Stimulated activated naive CD4-positive, alpha-beta T cell treated with Interleukin-2 at 50 U/mL for 16 hours (primary cell): Measurements from ENCODE around the gene ERAP2.
"Not testable (repeated sequence)": the region's sequence is repeated elsewhere in the genome, so short reads cannot be mapped to it uniquely, and the experiment has no call there.

Experiments used
- DNase-seq: peaks from one replicate; lab custom pipeline; 2025; lab: John Stamatoyannopoulos, UW

The ERAP2 gene

DNA sequence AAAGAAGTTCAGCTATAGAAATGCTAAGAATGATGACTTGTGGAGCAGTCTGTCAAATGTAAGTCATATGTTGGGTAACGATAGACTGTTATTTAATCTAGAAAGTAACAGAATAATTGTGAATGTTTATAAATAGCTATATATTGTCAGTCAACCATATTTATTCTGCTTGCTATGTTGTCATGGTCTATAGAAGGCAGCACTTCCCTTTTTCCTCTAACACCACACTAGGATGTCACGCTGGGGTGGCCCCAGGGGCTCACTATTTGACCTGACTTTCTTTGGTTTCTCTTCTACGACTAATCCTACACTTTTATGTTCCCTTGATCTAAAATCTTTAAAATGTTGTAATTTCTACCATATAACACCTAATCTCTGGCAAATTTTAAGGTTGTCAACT, 20.5 kb downstream of the ERAP2 start:
- no peak for DNase-seq

DNA sequence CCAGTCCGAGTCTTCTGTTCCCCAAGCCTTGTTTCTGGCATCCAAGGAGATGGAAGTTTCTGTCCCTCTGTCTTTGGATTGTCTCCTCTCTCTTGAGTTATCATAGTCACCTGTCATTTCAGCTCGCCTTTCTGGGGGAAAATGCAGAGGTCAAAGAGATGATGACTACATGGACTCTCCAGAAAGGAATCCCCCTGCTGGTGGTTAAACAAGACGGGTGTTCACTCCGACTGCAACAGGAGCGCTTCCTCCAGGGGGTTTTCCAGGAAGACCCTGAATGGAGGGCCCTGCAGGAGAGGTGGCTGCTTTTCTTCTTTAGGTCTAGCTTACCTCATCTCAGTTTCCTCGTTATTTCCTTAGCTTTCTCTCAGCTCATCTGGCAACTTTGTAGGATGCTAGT, 25.1 kb downstream of the ERAP2 start:
- DNase-seq = no peak

DNA sequence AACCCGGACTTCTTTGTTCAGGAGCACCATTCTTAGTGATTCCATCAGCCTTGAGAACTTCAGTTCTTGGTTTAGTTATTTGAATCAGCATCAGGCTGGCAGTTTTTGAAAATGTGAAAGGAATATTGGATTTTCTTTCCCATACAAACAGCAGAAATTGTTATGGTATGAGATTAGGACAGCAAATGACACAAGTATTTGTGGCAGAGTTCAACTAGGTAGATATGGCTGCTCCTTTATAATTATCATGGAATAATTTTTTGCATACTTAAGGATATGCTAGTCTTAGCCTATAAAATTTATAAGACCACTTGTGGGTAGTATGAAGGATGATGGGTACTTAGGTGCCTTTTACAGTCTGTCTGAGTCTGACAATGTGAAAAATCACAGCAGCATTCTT, 25.5 kb downstream of the ERAP2 start:
- DNase-seq = no peak

DNA sequence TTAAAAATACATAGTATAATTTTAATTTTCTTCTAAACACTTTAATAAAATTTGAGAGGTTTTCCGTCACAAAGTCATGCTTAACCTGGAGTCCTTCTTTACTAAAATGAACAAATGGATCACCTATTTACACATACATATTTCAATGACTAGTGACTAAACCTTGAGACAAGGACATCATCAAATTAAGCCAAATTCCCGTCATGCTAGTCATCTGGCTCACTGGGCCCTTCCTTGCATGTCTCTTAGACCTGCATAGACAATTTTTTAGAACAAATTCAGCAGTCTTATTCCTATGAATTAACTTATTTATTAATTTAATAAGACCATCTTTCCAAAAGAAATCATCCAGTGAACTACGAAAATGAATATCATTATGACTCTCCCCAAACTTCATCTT, 26.6 kb downstream of the ERAP2 start:
- no peak for DNase-seq

DNA sequence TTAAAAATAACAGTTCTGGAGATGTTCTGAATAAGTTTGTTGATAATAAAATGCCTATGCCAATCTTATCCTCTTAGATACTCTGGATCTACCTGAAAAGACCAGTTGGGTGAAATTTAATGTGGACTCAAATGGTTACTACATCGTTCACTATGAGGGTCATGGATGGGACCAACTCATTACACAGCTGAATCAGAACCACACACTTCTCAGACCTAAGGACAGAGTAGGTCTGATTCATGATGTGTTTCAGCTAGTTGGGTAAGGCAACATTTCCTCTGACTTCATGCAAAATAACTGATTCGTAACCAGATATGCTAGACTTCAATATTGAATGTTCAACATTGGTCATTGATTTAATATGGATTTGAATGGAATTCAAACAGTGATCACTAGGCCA, 27.0 kb downstream of the ERAP2 start:
- DNase-seq = no peak

DNA sequence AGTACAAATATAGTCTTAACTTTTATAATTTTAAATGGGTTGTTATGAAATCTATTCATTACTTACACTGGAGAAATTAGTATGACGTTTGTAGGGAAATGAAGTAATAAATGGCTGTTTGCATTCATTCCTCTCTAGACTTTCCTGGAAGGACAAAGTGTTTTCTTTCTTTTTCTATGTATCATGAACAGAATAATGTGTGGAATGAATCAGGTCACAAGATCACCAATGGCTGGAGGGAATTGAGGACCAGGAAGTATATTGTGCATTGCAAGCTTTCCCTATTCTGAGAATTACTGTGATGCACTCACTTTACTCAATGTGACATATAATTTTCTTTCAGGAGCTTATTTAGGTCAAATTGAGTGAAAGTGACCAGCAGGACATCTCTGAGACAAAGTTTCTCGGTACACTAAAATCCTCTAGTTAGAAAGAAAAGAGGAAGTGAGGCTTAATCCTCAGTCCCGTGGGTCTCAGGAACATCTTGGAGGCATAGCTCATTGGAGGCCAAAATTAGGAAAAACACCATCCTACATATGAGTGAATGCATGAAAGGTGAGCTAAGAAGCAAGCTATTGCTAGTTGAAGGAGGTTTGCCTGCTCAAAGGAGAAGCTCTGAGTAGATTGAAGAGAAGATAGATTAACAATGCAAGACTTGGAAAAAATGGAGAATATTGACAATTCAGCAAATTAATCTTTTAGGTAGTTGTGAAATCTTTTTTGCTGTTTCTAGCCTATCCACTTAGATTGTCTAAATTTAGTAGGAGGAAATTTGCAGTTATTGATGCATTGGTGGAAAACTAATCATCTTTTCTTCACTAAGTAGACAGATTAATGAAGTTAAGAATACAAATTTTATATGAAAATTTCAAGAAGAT, 28.0 kb downstream of the ERAP2 start:
- DNase-seq = no peak

DNA sequence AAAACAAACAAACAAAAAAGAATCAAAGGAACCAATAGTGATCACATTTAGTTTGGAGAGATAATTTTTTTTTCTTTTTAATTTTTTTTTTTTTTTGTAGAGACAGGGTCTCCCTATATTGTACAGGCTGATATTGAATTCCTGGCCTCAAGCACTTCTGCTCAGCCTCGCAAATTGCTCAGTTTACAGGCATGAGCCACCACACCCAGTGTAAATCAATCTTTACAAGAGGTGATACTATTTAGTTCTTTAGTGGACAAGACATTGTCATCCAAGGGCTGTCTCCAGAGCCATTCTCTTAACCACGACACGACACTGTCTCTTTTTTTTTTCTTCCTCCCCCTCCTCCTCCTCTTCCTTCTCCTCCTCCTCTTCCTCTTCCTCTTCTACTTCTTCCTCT, 29.6 kb downstream of the ERAP2 start:
- DNase-seq = no peak

DNA sequence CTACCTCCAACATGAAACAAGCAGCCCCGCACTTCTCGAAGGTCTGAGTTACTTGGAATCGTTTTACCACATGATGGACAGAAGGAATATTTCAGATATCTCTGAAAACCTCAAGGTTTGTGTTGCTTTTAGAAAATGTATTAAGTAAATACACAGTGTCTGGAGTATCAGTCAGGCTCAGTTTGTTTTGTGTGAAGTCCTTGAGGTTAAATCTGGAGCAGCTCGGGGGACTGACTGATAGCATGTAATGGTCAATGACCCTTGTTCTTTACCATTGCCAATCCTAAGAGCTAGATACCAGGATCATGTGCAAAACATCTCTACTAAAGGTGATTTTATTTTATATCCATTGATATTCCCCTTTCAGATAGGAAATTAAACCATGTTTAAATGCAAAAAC, 32.7 kb downstream of the ERAP2 start:
- no peak for DNase-seq

DNA sequence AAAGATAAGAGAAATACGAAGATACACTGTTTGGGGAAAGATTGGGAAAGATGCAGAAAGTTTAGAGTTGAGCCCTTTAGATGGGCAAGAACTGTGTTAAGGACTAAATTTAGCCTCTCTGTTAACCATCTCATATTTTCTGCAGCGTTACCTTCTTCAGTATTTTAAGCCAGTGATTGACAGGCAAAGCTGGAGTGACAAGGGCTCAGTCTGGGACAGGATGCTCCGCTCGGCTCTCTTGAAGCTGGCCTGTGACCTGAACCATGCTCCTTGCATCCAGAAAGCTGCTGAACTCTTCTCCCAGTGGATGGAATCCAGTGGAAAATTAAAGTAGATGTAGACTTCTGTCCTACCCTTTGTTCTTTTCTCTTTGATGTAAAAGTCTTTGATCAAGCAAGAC, 33.1 kb downstream of the ERAP2 start:
- DNase-seq = no peak

DNA sequence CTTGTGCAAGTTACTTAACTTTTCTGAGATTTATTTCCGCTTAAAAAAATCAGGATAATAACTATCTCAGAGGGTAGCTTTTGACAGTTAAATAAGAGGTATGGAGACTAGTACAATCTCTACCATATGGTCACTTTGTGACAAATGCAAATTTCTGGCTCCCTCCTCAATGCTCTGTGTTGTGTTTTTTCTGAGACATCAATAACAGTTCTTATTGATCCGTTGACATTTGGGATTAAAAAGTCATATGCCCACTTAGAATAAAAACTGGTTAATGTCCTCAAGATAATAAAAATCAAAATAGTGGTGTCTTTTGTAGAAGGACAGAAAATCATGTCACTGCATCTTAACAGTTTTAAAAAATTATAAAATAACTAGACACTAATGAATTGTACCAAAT, 34.8 kb downstream of the ERAP2 start:
- no peak for DNase-seq

DNA sequence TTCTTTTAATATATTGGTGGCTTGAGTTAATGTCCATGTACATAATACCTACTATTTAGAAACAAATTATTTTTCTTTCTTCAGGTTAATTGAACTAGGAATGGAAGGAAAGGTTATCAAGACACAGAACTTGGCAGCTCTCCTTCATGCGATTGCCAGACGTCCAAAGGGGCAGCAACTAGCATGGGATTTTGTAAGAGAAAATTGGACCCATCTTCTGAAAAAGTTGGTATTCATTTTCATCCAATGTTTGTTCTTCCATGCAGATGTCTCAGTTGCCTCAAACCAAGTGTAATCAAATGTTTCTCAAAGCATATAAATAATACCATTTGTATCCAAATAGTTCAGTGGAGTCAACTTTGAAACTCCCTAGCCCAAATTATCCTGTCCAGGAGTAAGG, 36.9 kb downstream of the ERAP2 start:
- no peak for DNase-seq

DNA sequence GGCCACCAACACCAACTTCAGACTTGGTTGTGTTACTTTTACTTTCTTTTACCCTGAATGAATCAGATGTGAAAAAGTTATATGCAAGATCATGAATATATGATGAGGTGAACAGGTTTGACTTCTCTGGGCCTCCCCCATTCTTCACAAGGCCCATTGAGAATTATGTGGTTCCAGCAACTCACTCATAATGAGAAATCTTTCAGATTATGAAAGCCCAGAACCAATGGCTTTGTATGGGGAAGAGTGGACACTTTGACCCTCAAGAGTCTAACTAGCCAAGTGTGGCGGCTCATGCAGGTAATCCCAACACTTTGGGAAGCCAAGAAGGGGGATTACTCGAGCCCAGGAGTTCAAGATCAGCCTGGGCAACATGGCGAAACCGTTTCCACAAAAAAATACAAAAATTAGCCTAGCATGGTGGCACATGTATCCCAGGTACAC, 43.5 kb downstream of the ERAP2 start:
- DNase-seq = peak; percentile 12

DNA sequence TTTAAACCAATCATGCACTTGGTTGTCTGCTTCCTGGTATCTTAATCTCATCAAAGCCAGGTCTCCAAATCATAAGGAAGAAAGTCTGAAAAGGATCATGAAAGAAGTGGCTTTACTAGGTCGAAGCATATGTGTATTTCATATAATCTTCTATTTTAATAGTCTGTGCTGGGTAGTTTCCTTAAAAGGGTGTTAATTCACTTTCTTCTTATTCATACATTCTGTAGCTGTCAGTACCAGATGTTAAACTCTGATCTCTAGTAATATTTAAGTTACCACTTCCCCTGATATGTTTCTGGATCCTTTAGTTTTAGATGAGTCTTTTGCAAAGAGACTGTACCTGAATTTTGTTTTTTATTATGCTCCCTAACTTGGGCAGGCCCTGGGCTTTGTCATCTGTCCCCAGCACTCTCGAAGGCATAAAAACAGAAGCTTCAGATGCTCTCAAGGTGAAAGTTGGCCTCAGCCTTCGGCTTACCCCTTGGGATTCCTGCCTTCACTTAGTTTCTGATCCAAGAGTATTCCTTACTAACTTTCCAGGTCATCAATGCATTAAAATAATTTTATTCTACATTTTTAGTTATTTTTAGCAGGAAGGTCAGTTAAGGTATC, 44.5 kb downstream of the ERAP2 start:
- DNase-seq = no peak

DNA sequence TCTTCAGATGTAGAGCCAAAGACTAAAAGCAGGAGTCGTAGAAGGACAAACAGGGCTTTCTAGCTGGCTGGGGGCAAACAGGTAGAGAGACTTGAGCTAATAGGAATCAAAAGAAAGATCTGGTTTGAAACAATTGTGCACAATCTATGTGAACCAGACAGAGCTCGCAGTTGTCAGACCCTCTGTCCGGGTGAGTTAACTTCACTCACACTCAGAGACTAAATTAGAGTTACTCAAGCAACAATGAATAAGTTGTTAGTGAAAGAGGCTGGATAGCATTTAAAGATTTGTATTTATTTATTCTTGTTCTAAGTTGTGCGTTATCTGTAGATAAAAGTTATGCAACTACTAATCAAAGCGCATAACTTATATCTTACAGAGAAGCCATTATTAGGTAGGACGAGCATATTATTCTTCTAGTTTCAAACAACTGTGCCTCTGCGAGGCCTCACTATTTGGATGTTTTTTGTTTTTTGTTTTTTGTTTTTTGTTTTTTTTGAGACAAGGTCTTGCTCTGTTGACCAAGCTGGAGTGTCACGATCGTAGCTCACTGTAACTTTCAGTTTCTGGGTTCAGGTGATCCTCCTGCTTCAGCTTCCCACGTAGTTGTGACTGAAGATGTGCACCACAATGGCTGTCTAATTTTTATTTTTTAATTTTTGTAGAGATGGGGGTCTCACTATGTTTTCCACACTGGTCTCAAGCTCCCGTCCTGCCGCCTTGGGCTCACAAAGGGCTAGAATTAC, 46.4 kb downstream of the ERAP2 start:
- DNase-seq = no peak

DNA sequence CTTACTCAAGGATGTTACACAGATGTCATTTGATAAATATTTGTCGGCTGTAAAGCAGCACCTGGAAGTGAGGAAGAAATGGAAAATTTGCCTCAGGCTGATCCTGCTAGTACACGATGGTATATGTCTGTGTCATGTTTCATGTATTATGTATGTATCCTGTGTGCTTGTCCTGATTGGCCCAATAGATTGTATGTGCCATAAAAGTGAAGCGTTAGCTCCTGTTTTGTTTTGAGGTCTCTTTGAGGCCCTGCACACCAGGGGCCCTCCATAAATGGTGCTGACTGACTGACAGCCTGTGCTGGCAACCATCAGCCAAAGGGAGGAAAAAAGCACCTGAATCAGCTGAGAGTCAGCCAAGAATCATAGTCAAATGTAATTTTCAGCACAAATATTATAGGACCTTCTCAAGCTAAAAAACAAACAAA, 47.7 kb downstream of the ERAP2 start:
- no peak for DNase-seq

DNA sequence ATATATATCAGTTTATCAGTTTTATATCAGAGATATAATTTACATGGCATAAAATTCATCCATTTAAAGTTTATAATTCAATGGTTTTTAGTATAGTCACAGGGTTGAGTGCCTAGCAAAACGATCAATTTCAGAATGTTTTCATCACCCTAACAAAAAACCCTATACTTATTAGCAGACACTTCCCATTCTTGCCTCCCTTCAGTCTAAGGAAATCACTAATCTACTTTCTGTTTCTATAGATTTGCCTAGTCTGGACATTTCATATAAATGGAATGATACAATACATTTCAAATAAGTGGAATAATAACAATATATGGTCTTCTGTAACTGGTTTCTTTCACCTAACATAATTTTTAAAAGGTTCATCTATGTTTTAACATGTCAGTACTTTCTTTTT, 50.0 kb downstream of the ERAP2 start:
- DNase-seq = no peak

DNA sequence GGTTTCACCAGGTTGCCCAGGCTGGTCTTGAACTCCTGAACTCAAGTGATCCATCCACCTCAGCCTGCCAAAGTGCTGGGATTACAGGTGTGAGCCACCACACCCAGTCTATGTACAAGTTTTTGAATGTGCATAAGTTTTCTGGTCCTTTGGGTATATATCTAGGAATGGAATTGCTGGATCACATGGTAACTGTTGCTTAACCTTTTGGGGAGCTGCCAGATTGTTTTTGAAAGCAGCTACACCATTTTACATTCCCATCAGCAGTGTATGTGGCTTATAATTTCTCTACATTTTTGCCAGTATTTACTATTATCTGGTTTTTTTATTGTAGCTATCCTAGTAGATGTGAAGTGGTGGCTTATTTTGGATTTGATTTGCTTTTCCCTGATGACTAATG, 50.7 kb downstream of the ERAP2 start:
- no peak for DNase-seq

DNA sequence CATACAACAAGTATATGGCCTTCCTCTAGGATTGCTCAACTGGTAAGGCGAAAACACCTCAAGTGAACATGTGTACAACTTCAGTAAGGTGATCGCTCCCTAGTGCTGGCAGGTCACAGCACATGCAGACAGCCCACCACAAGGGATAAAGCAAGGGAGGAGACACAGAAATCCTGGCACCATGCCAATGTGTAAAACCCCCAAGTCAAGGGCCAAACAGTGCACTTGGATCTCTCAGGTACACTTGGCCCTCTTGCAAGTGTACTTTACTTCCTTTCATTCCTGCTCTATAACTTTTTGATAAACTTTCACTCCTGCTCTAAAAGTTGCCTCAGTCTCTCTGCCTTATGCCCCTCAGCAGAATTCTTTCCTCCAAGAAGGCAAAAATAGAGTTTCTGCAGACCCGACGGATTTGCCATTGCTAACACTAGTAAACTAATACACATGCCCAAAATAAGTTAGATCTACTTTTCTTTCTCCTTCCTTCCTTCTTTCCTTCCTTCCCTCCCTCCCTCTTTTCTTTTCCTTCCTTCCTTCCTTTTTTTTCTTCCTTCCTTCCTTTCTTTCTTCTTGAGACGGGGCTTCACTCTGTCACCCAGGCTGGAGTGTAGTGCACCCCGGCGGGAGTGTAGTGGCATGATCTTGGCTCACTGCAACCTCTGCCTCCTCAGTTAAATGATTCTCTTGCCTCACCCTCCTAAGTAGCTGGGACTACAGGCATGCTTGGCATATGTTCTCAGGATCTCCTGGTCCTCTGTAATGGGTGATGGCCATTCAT, 52.8 kb downstream of the ERAP2 start:
- no peak for DNase-seq

DNA sequence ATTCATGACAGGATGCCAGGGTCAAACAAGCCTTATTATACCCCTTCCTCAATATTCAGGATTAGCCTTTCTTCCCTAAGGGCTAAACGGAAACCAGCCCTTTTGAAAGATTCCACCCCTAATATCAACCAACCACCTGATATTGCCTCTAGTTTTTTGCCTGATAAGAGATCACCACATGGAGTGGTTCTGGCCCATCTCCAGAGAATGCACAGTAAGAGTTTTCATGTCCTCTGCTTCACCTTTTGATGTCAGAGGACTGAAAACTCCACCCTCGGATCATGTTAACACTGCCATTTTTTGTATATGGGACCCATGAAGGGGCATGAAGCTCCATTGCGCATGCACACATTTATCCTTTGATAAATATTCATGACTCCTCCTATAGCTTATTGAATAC, 53.8 kb downstream of the ERAP2 start:
- DNase-seq = no peak

DNA sequence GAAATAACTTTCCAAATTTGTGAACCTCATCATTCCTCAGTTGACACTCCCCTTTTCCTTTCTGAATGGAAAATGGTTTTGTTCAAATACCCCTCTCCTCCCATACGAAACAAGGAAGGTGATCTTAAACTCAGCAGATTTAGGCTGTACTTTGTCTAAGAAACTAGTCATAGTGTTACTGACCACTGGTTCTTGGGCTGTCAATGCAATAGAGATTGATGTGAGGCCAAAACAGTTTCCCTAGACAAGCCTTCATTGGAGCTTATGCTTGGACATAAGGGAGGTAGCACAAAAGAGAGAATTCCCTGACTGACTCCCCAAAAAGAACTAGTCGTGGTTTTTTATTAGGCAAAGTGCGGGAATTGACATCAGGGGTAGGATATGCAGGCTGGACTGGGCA, 54.3 kb downstream of the ERAP2 start:
- DNase-seq = no peak

DNA sequence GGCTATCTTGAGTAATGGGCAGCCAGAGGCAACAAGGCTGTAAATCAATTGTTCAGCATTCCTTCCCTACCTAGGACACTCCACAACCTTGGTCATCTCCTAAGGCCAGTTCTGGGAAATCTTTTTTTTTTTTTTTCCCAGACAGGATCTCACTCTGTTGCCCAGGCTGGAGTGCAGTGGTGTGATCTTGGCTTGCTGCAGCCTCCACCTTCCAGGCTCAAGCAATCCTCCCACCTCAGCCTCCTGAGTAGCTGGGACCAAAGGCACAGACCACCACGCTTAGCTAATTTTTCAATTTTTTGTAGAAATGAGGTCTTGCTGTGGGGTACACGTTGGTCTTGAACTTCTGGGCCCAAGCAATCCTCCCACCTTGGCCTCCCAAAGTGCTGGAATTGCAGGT, 54.7 kb downstream of the ERAP2 start:
- not testable (repeated sequence) for DNase-seq

DNA sequence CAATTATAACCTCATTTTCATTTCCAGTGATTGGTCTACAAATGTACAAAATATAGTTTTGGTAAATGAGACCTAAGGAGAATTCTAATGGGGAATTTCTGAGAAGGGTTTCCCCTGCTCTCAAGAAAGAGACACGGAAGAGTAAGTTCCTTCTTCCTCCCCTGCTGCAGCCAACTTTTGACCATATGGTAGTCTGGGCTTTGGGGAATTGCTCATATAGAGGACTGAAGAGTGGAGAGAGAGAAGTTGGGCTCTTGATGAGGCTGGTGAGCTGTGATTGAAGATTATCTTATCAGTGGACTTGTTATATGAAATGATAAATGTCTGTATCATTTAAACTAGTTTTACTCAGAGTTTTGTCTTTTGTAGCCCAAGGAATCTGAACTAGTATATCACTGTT, 55.3 kb downstream of the ERAP2 start:
- no peak for DNase-seq
